CD8-positive, alpha-beta memory T cell (primary cell): ENCODE results near the gene TM4SF1. TPM values are rescaled to one million over a fixed set of nuclear protein-coding genes. Genes with fewer than 3 reads are reported as not detected.

Source experiments
- CTCF ChIA-PET: fragments of 350-600 bp; sonication (Branson Sonifier 250); formaldehyde crosslinking; loops from one replicate; lab custom pipeline; 2021; ENCODE audit warnings: antibody characterized with exemption; lab: Charles Lee
- POLR2A ChIA-PET: fragments of 350-600 bp; sonication (Branson Sonifier 250); formaldehyde crosslinking; loops from one replicate; lab custom pipeline; 2021; ENCODE audit warnings: antibody characterized with exemption; lab: Charles Lee
- DNase-seq, 5 donors: peaks; one replicate each; pipeline versions ENCODE4 v3.0.0 to v3.0.0-alpha.2; 2020 to 2022; ENCODE audit warnings: mixed read lengths in 1 of 5
- H3K27ac ChIP-seq: one replicate; pipeline ENCODE4 v1.7.0; 2013; ENCODE audit warnings: low read depth, mild to moderate bottlenecking, low read length, moderate library complexity
- H3K27me3 ChIP-seq: 2 replicates; pipeline ENCODE4 v1.7.0; 2013; ENCODE audit warnings: low read length, mild to moderate bottlenecking; ENCODE audit not compliant: insufficient read depth, poor library complexity, severe bottlenecking
- H3K36me3 ChIP-seq: 2 replicates; pipeline ENCODE4 v1.7.0; 2013; ENCODE audit warnings: mild to moderate bottlenecking, low read length, moderate library complexity; ENCODE audit not compliant: insufficient read depth
- H3K4me1 ChIP-seq: 2 replicates; pipeline ENCODE4 v1.7.0; 2013; ENCODE audit warnings: mild to moderate bottlenecking, low read length, moderate library complexity; ENCODE audit not compliant: insufficient read depth
- H3K4me3 ChIP-seq: 2 replicates; pipeline ENCODE4 v1.7.0; 2013; ENCODE audit warnings: mild to moderate bottlenecking, low read length
- H3K9me3 ChIP-seq: 2 replicates; pipeline ENCODE4 v1.7.0; 2013; ENCODE audit warnings: mild to moderate bottlenecking, low read length
- H3K27ac Mint-ChIP-seq, 8 donors: one replicate each; pipeline ENCODE4 v1.8.0; 2020 to 2021; ENCODE audit warnings: mixed read lengths in 8 of 8, mild to moderate bottlenecking in 6 of 8, inconsistent platforms in 3 of 8, moderate library complexity in 3 of 8
- H3K27me3 Mint-ChIP-seq, 2 donors: one replicate each; pipeline ENCODE4 v1.8.0; 2020 to 2021; ENCODE audit warnings: mixed read lengths in 2 of 2, mild to moderate bottlenecking in 1 of 2, moderate library complexity in 1 of 2
- H3K36me3 Mint-ChIP-seq, 3 donors: one replicate each; pipeline ENCODE4 v1.8.0; 2020 to 2021; ENCODE audit warnings: mixed read lengths in 3 of 3, inconsistent platforms in 1 of 3, mild to moderate bottlenecking in 1 of 3
- H3K4me1 Mint-ChIP-seq, 3 donors: one replicate each; pipeline ENCODE4 v1.8.0; 2020 to 2021; ENCODE audit warnings: mixed read lengths in 3 of 3, inconsistent platforms in 1 of 3, mild to moderate bottlenecking in 1 of 3
- H3K4me3 Mint-ChIP-seq, 7 donors: one replicate each; pipeline ENCODE4 v1.8.0; 2020 to 2021; ENCODE audit warnings: mixed read lengths in 7 of 7, mild to moderate bottlenecking in 6 of 7, moderate library complexity in 4 of 7, inconsistent platforms in 2 of 7
- H3K9me3 Mint-ChIP-seq, 5 donors: one replicate each; pipeline ENCODE4 v1.8.0; 2020 to 2022; ENCODE audit warnings: mixed read lengths in 5 of 5, mild to moderate bottlenecking in 3 of 5, moderate library complexity in 2 of 5, inconsistent platforms in 1 of 5
- polyA plus RNA-seq: library from polyadenylated mRNA; unstranded; fragments of 300-500 nt; fragmentation: Illumina TruSeq; gene quantifications from one replicate; pipeline ENCODE4 v1.2.3, GENCODE V29; 2021
- total RNA-seq, 2 experiments: library from RNA; stranded (reverse); gene quantifications; one replicate each; pipeline ENCODE4 v1.2.3, GENCODE V29; 2021

Gene TM4SF1
- total and polyA plus RNA-seq, 3 experiments from 2014 or later: 0.18 to 0.27 TPM; not detected in 1

DNA sequence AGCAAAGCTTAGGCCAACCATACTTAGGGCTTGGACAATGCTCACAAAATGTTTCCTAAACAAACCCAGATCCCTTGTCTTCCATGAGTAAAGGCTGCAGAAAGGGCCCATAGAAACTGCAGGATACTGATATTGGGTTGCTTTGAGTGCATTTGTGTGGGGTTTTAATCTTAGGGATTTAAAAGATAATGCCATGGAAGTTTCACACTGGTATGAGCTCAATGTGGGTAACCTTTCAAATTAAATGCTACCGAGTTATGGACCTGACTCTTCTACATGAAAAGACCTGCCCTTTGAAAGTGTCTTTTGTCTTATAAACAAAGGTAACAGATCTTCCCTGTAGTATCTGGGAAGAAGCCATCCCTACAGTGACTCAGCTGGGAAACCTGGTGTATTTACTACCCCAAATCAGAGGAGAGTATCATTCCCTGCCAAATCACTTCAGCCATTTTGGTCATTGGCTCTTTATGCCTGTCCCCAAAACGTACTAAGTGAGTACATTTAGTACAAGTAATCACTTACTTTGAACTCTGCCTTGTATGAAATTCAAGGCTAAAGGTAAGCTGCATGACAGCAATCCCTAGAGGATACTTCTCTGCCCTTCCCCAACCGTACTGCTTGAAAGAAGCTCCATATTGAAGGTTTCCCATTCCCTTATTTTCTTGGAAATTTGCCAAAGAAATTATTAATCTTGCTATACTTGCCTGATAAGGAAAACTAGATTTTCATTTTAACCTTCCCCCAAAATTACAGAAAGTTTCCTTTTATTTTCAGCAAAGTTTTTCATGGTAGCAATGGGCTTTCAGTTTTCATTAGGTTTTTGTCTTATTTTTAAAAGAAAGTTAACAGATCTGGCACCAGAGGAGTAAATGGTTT lies 7.2 kb downstream of the TM4SF1 start:
- Mint-ChIP-seq H3K27ac (no peak overlapping the region), H3K4me3 (no peak overlapping the region), H3K36me3 (no peaks in the 10 kb centered on the region), H3K4me1 (no peaks in the 10 kb centered on the region), H3K27me3 (peaks cover 1 to 24% of the 10 kb centered on the region in 2 donors), H3K9me3 (no peaks in the 10 kb centered on the region)
- POLR2A ChIA-PET: no interaction called here
- Histone ChIP-seq H3K27ac (no peak overlapping the region), H3K9me3 (no peaks in the 10 kb centered on the region), H3K4me3 (no peak overlapping the region), H3K27me3 (no peaks in the 10 kb centered on the region), H3K36me3 (no peaks in the 10 kb centered on the region), H3K4me1 (no peaks in the 10 kb centered on the region)
- DNase-seq: no peak
- CTCF ChIA-PET: interaction anchor here (1.6 kb wide), 1 partner anchor 26 kb away, joined by 3 read pairs; no protein-coding TSS in a partner anchor

DNA sequence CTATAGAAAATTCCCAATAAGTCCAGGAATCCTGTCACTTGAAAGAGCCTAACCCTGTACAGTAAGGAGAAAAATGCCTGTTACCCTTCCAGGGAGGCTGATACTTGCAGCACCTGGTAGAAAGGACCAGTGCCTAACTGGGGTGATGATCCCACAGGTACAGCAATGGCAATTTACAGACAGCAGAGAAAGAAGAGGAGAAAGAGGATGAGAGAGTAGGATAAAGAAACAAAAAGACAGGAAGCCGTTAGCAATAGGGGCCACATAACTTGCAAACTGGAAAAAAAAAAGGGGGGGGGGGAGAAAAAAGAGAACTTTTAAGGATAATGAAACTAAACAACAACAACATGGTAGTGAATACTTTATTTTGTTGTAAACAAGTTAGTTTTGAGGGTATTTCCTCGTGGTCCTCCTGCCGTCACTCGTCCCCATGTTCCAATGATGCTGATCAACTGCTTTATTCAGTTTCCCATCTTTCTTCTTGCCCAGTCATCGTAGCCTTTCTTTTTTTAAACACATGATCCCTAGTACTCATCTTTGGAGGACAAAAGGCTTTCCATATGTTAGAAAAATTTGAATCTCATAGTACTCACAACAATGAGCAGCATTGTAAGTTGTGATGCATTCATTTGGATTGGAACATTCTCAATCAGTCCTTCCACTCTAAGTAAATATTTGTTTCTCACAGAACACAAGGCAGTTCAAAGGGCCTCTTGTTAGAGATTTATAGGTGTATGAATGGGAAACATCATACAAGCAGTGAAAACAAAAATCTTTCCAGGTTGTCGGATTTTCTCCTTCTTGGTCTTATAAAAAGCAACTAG lies 8.6 kb downstream of the TM4SF1 start:
- H3K27ac ChIP-seq: no peak overlapping the region
- Mint-ChIP-seq H3K36me3 (no peaks in the 10 kb centered on the region), H3K4me3 (no peak overlapping the region), H3K27ac (no peak overlapping the region), H3K27me3 (peaks cover 1 to 24% of the 10 kb centered on the region in 2 donors), H3K4me1 (no peaks in the 10 kb centered on the region), H3K9me3 (no peaks in the 10 kb centered on the region)
- no peaks in the 10 kb centered on the region for H3K36me3 ChIP-seq
- ChIA-PET POLR2A (no interaction called here), CTCF (no interaction called here)
- no peak overlapping the region for H3K4me3 ChIP-seq
- H3K9me3 ChIP-seq: no peaks in the 10 kb centered on the region
- no peaks in the 10 kb centered on the region for H3K27me3 ChIP-seq
- no peak for DNase-seq
- H3K4me1 ChIP-seq: no peaks in the 10 kb centered on the region

DNA sequence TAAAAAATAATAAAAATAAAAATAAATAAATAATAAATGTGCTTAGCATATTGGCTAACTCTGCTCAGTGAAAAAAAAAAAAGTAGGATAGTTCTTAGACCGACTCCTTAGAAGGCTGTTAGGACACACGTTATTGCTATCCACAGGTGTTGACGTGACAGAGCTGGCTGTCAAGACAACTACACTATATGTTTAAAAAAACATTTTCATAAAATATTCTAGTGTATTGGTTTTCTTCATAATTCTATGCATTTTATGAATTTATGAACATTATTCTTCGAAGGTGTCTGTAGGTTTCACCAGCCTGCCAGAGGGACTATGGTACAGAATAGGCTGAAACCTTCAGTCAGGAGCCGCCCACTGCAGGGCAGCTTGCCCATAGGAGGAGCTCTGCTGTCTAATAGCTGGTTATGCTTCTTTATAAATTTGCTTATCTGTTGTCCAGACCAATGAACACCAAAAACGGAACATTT lies 9.2 kb downstream of the TM4SF1 start:
- Mint-ChIP-seq H3K4me3 (no peak overlapping the region), H3K4me1 (no peaks in the 10 kb centered on the region), H3K36me3 (no peaks in the 10 kb centered on the region), H3K27ac (no peak overlapping the region), H3K27me3 (peaks cover 1 to 26% of the 10 kb centered on the region in 2 donors), H3K9me3 (no peaks in the 10 kb centered on the region)
- no peaks in the 10 kb centered on the region for H3K27me3 ChIP-seq
- POLR2A ChIA-PET: no interaction called here
- H3K27ac ChIP-seq: no peak overlapping the region
- H3K4me3 ChIP-seq: no peak overlapping the region
- H3K4me1 ChIP-seq: no peaks in the 10 kb centered on the region
- H3K9me3 ChIP-seq: no peaks in the 10 kb centered on the region
- CTCF ChIA-PET: no interaction called here
- H3K36me3 ChIP-seq: no peaks in the 10 kb centered on the region
- no peak for DNase-seq

DNA sequence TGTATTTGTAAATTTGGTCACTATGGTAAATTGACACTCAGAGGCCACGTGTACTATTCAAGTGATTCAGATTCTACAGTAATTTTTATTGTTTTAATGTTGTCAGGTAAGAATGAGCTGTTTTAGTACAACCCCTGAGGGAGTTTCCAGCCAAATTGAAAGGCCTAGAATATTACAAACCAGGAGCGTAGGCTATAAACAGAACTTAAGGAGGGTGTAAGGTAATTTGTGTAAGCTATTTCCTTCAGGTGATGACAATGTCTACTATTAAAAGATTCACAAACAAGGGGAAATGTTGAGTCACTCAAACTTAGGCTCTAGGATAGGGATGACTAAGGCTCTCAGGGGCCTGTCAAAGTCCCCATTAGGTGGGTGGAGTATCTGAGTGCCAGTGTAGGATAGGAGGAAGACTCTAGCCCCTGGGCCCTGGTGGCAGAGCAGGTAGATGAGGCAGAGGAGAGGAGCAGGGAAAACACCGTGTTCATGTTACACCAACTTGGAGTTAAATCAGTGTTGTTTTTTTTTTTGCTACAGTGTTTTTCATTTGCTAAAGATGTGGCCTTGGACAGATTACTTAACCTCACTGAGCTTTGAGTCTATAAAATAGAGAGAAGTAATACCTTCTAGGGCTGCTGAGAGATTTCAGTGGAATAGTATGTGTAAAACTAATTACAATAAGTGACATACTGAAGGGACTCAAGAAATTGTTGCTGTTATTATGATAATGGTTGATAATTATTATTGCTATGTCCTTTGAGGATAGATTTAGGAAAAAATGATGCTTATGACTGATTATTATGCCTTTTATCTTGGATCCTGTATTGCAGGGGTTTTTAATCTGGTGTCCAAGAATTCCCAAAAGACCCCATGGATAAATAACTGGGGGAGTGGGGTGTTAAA lies 10.3 kb downstream of the TM4SF1 start:
- no peak overlapping the region for H3K4me3 Mint-ChIP-seq
- Histone ChIP-seq H3K9me3 (no peaks in the 10 kb centered on the region), H3K36me3 (no peaks in the 10 kb centered on the region), H3K4me3 (no peak overlapping the region), H3K27ac (no peak overlapping the region), H3K27me3 (no peaks in the 10 kb centered on the region), H3K4me1 (no peaks in the 10 kb centered on the region)
- DNase-seq: no peak
- H3K36me3 Mint-ChIP-seq: no peaks in the 10 kb centered on the region
- no peaks in the 10 kb centered on the region for H3K4me1 Mint-ChIP-seq
- no peaks in the 10 kb centered on the region for H3K9me3 Mint-ChIP-seq
- peaks cover 2 to 28% of the 10 kb centered on the region in 2 donors for H3K27me3 Mint-ChIP-seq
- ChIA-PET CTCF (no interaction called here), POLR2A (no interaction called here)
- H3K27ac Mint-ChIP-seq: no peak overlapping the region

DNA sequence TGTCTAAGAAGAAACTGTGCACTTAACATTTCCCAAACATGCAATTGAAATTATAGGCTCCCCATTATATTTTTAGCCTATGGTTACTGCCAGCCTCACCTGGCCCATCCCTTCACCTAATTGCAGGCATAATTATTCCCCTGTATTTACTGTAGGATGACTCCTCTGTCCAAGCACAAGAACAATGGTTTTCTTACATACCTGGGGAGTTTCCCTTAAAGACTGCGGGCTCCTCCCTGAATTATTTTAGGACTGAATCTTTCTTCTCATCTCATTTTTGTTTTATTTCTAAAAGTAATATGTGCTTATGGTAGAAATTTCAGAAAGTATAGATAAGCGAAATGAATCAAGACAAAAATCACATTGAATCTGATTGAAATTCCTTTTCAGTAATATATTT lies 11.4 kb downstream of the TM4SF1 start:
- no peaks in the 10 kb centered on the region for H3K9me3 ChIP-seq
- POLR2A ChIA-PET: no interaction called here

DNA sequence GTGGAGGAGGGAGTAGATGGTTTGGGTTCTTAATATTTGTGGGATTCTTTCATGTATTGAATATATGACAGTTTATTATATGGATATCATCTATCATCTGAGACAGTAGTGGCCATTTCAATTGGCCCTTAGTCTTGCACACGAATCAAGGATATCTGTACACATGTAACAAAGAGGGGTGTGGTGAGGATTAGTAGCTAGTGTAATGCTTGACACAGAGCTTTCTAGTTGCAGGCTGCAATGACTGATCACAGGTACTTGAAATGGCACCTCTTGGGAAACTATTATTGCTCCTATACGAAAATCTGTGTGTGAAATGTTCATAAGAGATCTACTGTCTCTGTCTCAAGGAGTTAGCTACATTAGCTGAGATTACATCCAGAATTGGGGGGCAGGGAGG lies 12.8 kb downstream of the TM4SF1 start:
- Mint-ChIP-seq H3K36me3 (no peaks in the 10 kb centered on the region), H3K27me3 (peaks cover 6 to 31% of the 10 kb centered on the region in 2 donors), H3K27ac (no peak overlapping the region), H3K9me3 (no peaks in the 10 kb centered on the region), H3K4me1 (no peaks in the 10 kb centered on the region), H3K4me3 (no peak overlapping the region)
- ChIA-PET CTCF (no interaction called here), POLR2A (no interaction called here)
- no peaks in the 10 kb centered on the region for H3K4me1 ChIP-seq
- H3K27ac ChIP-seq: no peak overlapping the region
- no peak for DNase-seq
- no peaks in the 10 kb centered on the region for H3K27me3 ChIP-seq
- no peaks in the 10 kb centered on the region for H3K36me3 ChIP-seq
- H3K4me3 ChIP-seq: no peak overlapping the region
- H3K9me3 ChIP-seq: no peaks in the 10 kb centered on the region

More for the DNA sequence above, 11.4 kb downstream of the TM4SF1 start:
- CTCF ChIA-PET: no interaction called here
- Mint-ChIP-seq H3K4me1 (no peaks in the 10 kb centered on the region), H3K9me3 (no peaks in the 10 kb centered on the region), H3K36me3 (no peaks in the 10 kb centered on the region), H3K27ac (no peak overlapping the region), H3K4me3 (no peak overlapping the region), H3K27me3 (peaks cover 6 to 35% of the 10 kb centered on the region in 2 donors)
- H3K27ac ChIP-seq: no peak overlapping the region
- H3K4me1 ChIP-seq: no peaks in the 10 kb centered on the region
- DNase-seq: no peak
- H3K27me3 ChIP-seq: no peaks in the 10 kb centered on the region
- no peak overlapping the region for H3K4me3 ChIP-seq
- no peaks in the 10 kb centered on the region for H3K36me3 ChIP-seq

DNA sequence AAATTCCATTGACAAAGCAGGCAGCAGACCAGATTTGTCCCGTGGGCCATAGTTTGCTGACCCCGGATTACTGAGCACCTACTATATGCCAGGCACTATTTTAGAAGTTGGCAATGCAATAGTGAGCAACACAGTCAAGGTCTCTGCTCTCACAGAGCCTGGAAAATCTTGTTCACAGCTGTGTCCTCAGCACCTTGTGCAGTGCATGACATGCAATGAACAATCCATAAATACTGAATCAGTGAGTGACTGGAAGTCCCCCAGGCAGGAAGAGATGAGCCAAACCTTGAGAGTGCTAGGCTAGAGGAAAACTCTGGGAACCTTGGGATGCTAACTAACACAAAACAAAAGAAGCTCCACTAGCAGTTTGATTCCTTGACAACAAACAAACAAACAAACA lies 14.4 kb downstream of the TM4SF1 start:
- H3K9me3 Mint-ChIP-seq: no peaks in the 10 kb centered on the region
- no peak overlapping the region for H3K4me3 Mint-ChIP-seq
- no peak overlapping the region for H3K27ac Mint-ChIP-seq
- CTCF ChIA-PET: no interaction called here
- peaks cover 4 to 40% of the 10 kb centered on the region in 2 donors for H3K27me3 Mint-ChIP-seq
- Histone ChIP-seq H3K36me3 (no peaks in the 10 kb centered on the region), H3K27me3 (no peaks in the 10 kb centered on the region), H3K9me3 (no peaks in the 10 kb centered on the region), H3K4me3 (no peak overlapping the region), H3K27ac (no peak overlapping the region), H3K4me1 (no peaks in the 10 kb centered on the region)
- no peak for DNase-seq
- no peaks in the 10 kb centered on the region for H3K36me3 Mint-ChIP-seq
- H3K4me1 Mint-ChIP-seq: no peaks in the 10 kb centered on the region
- POLR2A ChIA-PET: no interaction called here
